GM18511 (cell line): ENCODE data around the gene PLA2G3.

Experiments used
- ATAC-seq: cut with Tn5 transposase; IDR thresholded peaks from one replicate; pipeline ENCODE4 v1.9.1; 2021; ENCODE audit warnings: mild to moderate bottlenecking, moderate library complexity; ENCODE audit not compliant: unreplicated experiment

PLA2G3 gene

DNA sequence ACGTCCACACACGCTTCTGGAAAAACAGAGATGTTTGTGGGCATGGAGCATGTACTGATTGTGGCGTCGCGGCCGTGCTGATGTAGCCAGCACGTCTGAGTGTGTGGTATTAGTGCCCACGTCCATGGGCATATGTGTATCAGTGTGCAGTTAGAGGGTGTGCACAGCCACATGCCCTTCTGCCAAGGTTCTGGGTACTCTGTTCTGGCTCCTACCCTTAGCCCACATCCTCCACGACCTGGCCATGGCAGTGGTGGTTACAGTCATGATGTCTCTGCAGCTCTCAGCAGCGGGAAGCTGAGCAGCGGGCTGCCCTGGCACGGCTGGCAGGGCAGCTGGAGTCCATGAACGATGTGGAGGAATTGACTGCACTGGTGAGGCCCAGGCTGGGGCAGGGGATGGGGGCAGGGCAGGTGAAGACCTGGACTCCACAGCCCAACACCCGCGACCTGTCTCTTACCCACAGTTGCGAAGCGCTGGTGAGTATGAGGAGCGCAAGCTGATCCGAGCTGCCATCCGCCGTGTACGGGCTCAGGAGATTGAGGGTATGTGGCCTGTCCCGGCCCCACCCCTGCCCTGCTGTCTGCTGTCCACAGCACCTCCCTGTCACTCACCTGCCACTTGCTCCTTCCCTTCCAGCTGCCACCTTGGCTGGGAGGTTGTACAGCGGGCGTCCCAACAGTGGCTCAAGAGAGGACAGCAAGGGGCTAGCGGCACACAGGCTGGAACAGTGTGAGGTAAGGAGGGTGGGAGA is 51.9 kb downstream of the PLA2G3 start:
- no peak for ATAC-seq

DNA sequence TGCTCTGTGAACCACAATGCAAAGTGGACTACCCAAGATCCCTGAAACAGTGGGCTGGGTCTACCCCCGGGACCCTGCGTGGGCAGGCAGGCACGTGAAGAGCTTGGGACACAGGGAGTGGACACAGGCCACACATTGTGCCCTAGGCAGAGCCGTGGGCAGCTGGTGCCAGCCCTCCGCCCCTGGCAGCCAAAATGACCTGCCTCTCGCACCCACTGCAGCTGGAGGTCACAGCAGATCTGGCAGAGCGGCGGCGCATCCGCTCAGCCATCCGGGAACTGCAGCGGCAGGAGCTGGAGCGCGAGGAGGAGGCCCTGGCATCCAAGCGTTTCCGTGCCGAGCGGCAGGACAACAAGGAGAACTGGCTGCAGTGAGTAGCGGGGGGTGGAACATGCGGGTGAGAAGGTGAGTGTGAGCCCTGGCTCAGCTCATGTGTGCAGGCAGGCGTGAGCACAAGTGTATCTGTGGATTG is 52.5 kb downstream of the PLA2G3 start:
- ATAC-seq = no peak

DNA sequence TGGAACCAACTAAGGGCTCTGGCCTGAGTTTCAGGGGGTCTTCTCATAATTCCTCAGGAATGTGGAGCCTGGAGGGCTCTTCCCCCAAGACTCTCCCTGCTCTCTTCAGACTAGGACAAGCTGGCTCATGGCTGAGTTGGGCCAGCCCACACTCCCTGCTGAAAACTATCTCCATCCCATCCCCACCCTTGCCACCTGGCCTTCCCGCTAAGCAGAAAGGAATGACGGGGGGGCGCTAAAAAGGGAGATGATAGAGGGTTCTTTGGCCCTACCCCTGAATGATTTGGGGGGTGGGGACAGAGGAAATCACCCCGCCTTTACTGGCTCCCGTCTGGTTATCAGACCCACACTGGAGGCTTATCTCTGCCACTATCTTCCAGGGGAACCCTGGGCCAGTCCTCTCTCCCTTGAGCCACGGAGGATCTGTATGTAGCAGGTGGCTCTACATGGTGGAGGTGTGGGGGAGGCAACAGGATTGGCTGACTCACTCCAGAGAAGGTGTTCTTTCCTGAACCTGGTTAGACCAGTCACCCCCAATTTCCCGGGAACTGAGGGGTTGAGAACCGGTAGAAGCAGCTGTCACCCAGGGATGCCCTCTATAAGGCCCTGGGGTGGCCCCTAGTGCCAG is 53.5 kb downstream of the PLA2G3 start:
- ATAC-seq = no peak

DNA sequence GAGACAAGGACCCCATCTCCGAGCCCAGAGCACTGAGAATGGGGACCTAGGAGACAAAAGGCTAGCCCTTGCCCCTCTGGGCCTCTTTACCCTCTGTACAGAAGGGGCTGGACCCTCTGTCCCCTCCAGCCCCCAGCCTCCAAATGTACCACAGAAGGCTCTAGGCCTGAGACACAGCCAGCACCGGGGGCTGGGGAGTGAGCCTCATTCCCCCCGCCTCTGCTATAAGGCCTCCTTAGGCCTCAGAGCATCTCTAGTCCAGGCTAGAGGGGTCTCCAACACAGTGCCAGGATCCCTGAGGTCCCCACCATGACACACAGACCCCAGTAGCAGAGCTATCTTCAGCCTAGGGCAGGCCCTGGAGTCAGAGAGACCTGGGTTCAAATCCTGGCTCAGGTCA is 54.4 kb downstream of the PLA2G3 start:
- ATAC-seq = no peak

DNA sequence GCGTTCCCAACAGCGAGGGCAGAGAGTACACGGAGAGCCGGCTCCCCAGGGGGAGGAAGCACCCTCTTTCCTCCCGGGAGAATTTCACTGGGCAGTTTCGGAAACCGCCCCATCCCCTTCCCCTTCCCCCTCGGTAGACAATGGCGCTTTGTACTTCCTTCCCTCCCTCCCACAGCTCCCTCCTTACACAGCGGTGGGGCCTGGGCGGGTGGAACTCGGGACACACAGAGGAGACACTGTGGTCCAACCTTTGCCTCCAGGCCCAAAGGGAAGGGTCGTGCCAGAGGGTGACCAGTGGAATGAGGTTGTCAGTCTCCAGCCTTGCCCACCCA is 54.8 kb downstream of the PLA2G3 start:
- no peak for ATAC-seq

DNA sequence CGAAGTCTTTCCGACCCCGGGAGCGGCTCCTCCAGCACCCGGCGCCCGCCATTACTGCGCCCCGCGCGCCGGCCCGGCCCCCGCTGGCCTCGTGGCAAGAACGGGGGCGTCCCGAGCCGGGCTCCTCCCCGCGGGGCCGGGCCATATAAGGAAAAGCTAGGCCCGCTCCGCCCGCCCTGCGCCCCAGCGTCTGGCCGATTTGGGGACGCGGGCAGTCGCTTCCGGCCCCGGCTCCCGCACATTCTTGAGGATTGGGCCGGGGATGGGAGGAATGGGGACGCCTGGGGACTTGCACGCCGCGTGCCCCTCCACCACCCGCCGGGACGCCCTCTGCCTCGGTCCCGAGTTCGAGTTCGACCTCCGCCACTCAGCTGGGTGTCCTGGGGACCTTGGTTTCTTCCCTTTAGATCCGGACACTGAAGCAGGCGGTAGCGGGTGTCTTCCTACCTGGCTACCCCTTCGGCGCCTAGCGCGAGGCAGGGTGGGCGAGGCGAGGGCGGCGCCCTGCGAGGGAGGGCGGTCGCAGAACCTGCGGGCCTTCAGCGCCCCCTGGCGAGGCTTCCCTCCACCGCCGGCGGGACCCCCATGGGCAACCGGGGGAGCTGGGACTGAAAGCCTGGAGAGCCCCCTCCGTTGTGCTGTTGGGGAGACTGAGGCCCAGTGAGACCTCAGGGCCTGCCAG is 55.4 kb downstream of the PLA2G3 start:
- peak; percentile 68 for ATAC-seq
